ENCODE data around the gene UNC13A. TPM values are rescaled to one million over a fixed set of nuclear protein-coding genes. Genes with fewer than 3 reads are reported as not detected.

UNC13A gene
- total RNA-seq, 3 donors from 2014 or later = under 0.01 to 0.15 TPM; not detected in 1

GRCh38 chr19:17604372-17605025 is 83.7 kb downstream of the UNC13A start:
- H3K36me3 ChIP-seq = no peaks in the 10 kb centered on the region
- TF ChIP-seq CTCF (IDR thresholded peaks at IDR 0.05) (no peak), POLR2AphosphoS5 (IDR thresholded peaks at IDR 0.05) (no peak), POLR2A (IDR thresholded peaks at IDR 0.05) (no peak)
- peaks cover 0 to 7% of the 10 kb centered on the region in 2 donors for H3K27me3 ChIP-seq
- intact Hi-C loops (cut with DNase I; ENCODE audit: low total_unique reads) = no loop called here
- H3K4me1 ChIP-seq = peaks cover 0 to 5% of the 10 kb centered on the region in 2 donors
- H3K27ac ChIP-seq = no peak overlapping the region
- H3K4me3 ChIP-seq = no peak overlapping the region
- H3K9me3 ChIP-seq = no peaks in the 10 kb centered on the region
- DNase-seq (ENCODE audit: low spot score in 2 of 2) = no peak

- peaks cover 0 to 5% of the 10 kb centered on the region in 2 donors for H3K4me1 ChIP-seq
- no peak overlapping the region for H3K27ac ChIP-seq
- TF ChIP-seq POLR2AphosphoS5 (IDR thresholded peaks at IDR 0.05) = no peak
- H3K27me3 ChIP-seq = peaks cover 0 to 7% of the 10 kb centered on the region in 2 donors
- DNase-seq (ENCODE audit: low spot score in 2 of 2) = no peak
- intact Hi-C loops (cut with DNase I; ENCODE audit: low total_unique reads) = no loop called here
- no peaks in the 10 kb centered on the region for H3K36me3 ChIP-seq
- H3K9me3 ChIP-seq = no peaks in the 10 kb centered on the region
- no peak overlapping the region for H3K4me3 ChIP-seq
These were observed 85.2 kb downstream of the UNC13A start for GRCh38 chr19:17602872-17603510.

GRCh38 chr19:17602217-17602616 is 85.9 kb downstream of the UNC13A start:
- intact Hi-C loops (cut with DNase I; ENCODE audit: low total_unique reads) = no loop called here
- H3K27me3 ChIP-seq = peaks cover 0 to 7% of the 10 kb centered on the region in 2 donors
- H3K4me3 ChIP-seq = no peak overlapping the region
- H3K27ac ChIP-seq = no peak overlapping the region
- TF ChIP-seq POLR2AphosphoS5 (IDR thresholded peaks at IDR 0.05) (no peak), CTCF (IDR thresholded peaks at IDR 0.05) (no peak), POLR2A (IDR thresholded peaks at IDR 0.05) (no peak)
- DNase-seq (ENCODE audit: low spot score in 2 of 2) = no peak
- peaks cover 0 to 5% of the 10 kb centered on the region in 2 donors for H3K4me1 ChIP-seq
- no peaks in the 10 kb centered on the region for H3K36me3 ChIP-seq
- no peaks in the 10 kb centered on the region for H3K9me3 ChIP-seq

- H3K36me3 ChIP-seq = no peaks in the 10 kb centered on the region
- H3K4me3 ChIP-seq = no peak overlapping the region
- TF ChIP-seq CTCF (IDR thresholded peaks at IDR 0.05) = no peak
- TF ChIP-seq POLR2AphosphoS5 (IDR thresholded peaks at IDR 0.05) = no peak
- TF ChIP-seq POLR2A (IDR thresholded peaks at IDR 0.05) = no peak
- no peak for DNase-seq (ENCODE audit: low spot score in 2 of 2)
- peaks cover 0 to 7% of the 10 kb centered on the region in 2 donors for H3K27me3 ChIP-seq
- intact Hi-C loops (cut with DNase I; ENCODE audit: low total_unique reads) = no loop called here
- peak overlapping the region in 1 of 2 donors; percentile 52 for H3K27ac ChIP-seq
- no peaks in the 10 kb centered on the region for H3K9me3 ChIP-seq
- peaks cover 0 to 5% of the 10 kb centered on the region in 2 donors for H3K4me1 ChIP-seq
These were observed 86.5 kb downstream of the UNC13A start for GRCh38 chr19:17601683-17602082.

- no peak for DNase-seq (ENCODE audit: low spot score in 2 of 2)
- Histone ChIP-seq H3K4me1 (no peaks in the 10 kb centered on the region), H3K9me3 (no peaks in the 10 kb centered on the region), H3K27me3 (peaks cover 0 to 7% of the 10 kb centered on the region in 2 donors), H3K36me3 (no peaks in the 10 kb centered on the region), H3K4me3 (no peak overlapping the region), H3K27ac (no peak overlapping the region)
- no peak for TF ChIP-seq POLR2A (IDR thresholded peaks at IDR 0.05)
- no peak for TF ChIP-seq CTCF (IDR thresholded peaks at IDR 0.05)
- no peak for TF ChIP-seq POLR2AphosphoS5 (IDR thresholded peaks at IDR 0.05)
- intact Hi-C loops (cut with DNase I; ENCODE audit: low total_unique reads) = no loop called here
These were observed 88.4 kb downstream of the UNC13A start for GRCh38 chr19:17599780-17600179.
